Right renal pelvis (tissue), 4 donors: ENCODE data around the gene PAIP1. TPM values are rescaled to one million over a fixed set of nuclear protein-coding genes. Genes with fewer than 3 reads are reported as not detected.
"Not testable (repeated sequence)": the region's sequence is repeated elsewhere in the genome, so short reads cannot be mapped to it uniquely, and the experiment has no call there.

ENCODE experiments used
- DNase-seq, 4 donors: peaks; one replicate each; pipeline ENCODE4 v3.0.0-alpha.2; 2013; ENCODE audit warnings: low read depth in 4 of 4, low spot score in 3 of 4, missing footprints in 1 of 4
- polyA plus RNA-seq, 4 donors: library from polyadenylated mRNA; unstranded; fragments of 120-200 nt; gene quantifications; one replicate each; pipeline ENCODE4 v1.2.1, GENCODE V29; 2013; ENCODE audit not compliant: insufficient read length in 4 of 4

Gene PAIP1, protein sequence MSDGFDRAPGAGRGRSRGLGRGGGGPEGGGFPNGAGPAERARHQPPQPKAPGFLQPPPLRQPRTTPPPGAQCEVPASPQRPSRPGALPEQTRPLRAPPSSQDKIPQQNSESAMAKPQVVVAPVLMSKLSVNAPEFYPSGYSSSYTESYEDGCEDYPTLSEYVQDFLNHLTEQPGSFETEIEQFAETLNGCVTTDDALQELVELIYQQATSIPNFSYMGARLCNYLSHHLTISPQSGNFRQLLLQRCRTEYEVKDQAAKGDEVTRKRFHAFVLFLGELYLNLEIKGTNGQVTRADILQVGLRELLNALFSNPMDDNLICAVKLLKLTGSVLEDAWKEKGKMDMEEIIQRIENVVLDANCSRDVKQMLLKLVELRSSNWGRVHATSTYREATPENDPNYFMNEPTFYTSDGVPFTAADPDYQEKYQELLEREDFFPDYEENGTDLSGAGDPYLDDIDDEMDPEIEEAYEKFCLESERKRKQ
- polyA plus RNA-seq = 100 to 1,000 TPM; 156 to 178 (median 172) TPM

DNA sequence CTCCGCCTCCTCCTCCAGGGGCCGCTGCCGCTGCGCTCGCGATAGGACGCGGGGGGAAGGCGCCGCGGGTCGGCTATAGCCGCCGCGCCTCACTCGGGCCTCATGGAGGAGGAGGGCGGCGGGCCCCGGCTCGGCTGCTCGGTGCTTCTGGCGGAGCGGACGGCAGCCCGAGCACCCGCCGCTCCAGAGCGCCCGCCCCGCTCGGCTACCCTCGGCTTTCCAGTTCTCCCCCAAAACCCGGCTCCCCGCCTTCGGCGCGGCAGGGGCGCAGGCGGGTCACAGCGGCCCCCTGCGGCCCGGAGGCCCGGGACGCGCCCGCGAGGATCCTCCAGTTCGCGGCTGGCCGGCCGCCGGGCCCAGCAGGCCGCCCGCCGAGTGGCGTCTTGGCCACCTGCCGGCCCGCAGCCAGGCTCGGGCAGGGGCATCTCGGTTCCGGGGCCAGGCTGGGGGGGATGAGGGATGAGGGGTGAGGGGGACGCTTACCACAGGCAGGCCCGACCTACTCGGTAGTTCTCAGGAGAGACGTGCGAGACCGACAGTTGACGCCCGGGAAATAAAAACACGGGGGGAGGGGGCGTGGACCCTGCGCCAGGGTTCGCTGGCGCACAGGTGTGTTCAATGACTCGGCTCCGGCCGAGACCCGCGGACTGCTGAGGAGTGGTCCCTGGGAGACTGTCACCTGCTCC lies at the start of gene PAIP1:
PAIP1 (minus strand) TSS at position 221 of the 686 bp plus-strand sequence. CDS start 231 bp downstream, outside the sequence.
- DNase-seq = peak; percentile 57 to 77 (median 72)

DNA sequence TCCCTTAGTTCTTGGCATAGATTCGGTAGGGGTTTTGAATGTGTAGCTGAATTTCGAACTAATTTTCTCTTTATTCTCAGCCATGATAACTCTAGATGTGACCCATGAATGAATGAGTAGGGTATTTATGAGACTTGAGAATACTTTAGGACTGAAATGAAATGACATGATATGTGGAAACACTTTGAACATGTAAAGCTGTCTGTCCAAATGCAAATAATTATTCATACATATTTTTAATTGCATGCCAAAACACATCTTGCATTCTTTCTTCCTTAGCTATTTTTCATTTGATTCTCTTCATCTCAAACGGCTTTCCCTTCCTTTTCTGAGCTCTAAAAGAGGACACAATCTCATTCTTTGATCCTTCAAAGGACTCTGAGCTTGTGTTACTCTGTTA lies 49.5 kb upstream of the PAIP1 start:
- no peak for DNase-seq

DNA sequence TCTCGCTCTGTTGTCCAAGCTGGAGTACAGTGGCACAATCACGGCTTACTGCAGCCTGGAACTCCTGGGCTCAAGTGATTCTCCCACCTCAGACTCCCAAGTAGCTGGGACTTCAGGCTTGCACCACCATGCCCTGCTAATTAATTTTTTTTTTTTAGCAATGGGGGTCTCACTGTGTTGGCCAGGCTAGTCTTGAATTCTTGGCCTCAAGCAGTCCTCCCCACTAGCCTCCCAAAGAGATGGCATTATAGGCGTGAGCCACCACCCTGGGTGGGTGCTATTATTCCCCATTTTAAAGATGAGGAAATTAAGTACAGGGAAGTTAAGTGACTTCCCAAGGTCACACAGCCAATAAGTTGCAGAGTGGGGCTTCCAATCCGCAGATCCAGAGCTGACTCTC lies 47.8 kb upstream of the PAIP1 start:
- no peak for DNase-seq

DNA sequence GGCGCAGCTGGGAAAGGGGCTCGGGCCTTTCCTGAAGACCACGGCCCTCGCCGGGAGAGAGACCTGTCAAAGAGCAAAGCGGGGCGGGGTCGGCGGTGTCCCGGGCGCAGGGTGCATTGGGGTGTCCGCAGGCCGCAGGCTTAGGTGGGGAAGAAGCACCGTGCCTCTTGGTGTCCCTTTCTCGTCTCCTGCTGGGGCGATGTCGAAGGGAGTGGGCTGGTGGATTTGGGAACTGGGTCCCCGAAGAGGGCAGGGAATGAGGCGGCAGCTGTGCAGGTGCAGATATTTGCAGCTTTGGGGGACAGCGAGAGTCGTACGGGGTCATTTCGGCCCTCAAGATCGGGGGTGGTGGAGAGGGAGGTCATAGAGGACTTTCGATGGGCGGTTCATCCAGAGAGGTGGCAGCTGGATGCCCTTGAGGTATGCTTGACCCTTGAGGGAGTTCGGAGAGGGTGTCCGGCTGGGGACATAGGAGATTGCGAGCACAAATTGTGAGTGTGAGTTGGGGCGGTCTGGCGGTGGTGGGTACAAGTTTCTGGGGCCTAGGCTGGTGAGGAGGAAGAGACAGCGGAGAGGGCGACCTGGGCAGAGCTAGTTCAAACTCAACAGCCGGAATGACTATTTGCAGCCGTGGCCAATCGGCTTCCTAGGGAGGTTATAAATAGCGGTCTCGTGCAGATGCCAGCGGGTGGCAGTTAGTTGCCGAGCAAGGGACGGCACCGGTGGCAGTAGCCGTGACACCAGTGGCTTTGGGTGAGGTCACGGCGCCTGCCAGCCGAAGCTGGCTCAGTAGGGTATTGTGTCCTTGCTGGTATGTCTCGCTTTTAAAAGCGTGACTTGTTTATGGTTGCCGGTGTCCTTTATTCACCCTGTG lies 46.7 kb upstream of the PAIP1 start:
- DNase-seq = peak; percentile 18 to 48 (median 29)

DNA sequence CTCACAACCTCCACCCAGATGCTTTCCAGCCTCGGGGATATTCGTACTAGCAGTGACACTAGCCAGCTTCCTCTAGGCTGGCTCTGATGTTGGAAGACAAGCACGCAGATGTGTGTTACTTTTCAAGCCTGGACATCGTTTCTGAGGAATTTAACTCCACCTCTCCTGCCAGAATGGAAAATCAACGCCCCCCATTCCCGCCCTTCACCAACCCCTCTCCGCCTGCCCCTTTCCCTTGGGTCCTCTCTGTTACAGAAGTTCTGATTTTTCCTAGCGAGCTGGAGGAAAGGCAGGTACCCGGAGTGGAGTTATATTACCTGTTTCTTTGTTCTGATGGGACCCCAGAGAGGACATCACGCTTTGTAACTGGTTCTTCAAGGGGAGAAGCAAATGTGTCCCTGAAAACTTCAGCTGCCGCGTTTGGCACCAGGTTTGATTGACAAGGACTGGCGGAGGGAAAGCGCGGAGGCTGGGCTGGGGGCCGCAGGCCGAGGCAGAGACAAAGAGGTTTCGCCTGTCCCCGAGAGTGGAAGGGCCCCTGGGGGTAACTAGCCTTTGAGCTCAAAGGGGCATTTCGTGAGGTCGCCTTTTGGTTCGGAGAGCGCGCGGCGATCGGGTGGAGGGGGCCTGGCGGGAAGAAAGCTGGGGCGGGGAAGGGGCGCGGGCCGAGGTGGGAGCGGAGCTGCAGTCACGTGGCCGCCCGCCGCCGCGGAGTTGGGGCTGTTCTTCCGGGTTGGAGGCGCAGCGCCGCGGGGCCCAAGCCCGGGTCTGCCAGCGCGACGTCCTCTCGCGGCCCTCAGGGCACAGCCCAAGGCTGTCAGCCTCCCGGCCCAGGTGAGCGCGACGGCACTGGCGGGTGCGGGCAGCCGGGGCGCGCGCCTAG lies 45.8 kb upstream of the PAIP1 start, which contains the start of gene NNT:
NNT (plus strand) TSS at position 720 of the 883 bp plus-strand sequence. CDS start 6,016 bp downstream, outside the sequence.
- peak; percentile 32 to 63 (median 50) for DNase-seq

DNA sequence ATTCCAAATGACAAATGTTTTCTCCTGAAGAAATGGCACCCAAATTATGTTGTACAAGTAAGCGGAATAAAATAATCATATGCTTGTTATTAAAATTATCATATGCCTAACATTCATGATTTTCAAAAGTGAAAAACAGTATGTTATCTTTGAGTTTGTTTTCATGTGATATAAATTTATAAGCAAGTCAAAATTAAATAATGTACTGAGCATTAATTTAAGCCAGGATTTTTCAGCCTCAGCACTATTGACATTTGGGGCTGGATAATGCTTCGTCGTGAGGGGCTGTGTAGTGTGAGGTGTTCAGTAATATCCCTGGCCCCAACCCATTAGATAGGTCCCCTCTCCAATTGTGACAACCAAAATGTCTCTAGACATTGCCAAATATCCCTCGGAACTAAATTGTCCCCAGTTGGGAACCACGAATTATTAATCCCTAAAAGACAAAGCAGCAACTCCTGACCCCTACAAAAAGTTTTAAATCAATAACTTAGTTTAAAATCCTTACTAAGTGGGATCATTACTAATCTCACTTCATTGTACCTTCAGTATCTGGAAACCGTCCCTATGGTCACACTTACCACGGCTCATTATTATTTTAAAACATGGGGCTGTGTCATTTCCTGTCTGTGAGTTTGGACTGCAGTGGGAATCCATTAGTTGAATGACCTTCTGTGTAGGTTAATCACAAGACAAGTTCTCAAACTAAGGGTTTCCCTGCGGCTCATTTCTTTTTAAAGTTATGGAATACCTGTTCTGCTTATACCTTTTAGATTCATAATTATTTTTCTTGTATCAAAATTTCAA lies 44.8 kb upstream of the PAIP1 start:
- peak in 2 of 4 donors; percentile 10 to 12 for DNase-seq

DNA sequence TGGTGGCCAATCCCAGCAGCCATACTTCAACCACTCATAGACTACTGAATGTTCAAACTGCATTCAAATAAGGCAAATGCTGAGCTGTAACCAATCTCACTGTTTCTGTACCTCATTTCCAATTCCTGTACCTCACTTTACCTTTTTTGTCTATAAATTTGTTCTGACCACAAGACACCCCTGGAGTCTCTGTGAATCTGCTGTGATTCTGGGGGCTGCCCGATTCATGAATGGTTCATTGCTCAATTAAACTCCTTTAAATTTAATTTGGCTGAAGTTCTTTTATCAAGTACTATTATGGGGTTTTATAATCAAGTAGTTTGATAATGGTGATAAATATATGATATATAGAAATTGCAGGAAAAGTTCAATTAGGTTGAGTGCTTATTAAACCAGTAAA lies 42.0 kb upstream of the PAIP1 start:
- not testable (repeated sequence) for DNase-seq

DNA sequence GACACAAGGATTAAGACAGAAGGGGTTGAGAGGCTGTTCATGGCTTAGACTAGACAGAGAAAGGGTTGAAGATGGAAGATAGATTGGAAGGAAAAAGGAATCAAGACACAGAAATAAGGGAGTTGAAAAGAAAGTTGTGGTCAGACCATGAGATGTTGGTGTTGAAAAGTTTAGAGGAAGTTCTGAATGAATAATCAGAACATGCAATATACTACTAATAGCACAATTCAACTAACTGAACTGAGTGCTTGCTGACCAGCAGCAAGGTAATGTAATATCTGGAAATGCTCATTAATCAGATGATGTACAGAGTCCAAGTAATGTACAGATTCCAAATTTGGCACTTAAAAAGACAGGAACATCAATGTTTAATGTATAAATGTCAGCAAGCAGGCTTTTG lies 35.5 kb upstream of the PAIP1 start:
- no peak for DNase-seq

DNA sequence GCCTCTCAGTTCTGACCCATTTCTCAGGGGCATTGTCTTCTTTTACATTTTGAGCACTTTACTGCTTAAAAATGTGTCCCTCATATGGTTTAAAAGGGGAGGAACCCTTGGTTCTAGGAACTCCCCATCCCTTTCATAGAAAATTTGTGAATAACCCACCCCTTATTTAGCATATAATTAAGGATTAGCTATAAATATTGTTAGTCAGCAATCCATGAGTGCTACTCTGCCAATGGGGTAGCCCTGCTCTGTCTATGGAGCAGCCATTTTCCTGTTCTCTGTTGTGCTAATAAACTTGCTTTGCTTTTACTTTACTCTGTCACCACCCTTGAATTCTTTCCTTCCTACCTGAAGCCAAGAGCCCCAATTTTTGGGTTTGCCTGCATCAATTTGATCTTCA lies 33.8 kb upstream of the PAIP1 start:
- no peak for DNase-seq

DNA sequence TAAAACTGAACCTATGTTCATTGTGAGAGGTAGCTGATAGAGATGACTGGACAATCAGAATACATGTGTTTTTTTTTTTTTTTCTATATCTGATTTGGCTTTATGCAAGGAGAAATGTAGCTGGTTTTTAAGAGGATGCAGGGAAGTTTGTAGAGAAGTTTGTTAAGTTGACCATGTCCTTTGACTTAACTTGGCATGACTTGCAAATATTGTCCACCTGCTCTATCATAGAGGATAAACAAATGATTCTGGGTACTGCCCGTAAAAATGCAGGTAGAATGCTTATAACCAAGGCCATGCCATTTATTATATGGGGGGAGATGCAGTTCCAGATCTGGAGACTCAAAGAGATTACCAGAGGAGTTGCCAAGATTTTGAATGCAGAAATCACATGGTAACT lies 32.4 kb upstream of the PAIP1 start:
- DNase-seq = no peak

DNA sequence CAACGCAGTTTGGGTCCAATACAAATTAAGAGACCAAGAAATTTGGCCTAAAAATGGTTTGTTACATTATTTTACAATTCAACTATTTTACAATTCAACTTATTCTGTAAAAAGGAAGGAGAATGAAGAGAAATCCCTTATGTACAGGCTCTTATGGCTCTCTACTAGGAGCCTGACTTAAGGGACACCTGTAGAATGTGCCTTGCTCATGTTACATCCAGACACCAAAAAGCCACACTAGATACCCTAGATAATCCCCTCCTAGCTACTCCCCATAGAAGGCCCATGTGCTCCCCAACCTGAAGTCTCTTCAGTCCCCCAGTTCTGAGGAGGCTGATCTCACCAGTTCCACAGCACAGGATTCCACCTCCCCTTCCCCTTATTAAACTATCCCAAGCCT lies 32.0 kb upstream of the PAIP1 start:
- no peak for DNase-seq

DNA sequence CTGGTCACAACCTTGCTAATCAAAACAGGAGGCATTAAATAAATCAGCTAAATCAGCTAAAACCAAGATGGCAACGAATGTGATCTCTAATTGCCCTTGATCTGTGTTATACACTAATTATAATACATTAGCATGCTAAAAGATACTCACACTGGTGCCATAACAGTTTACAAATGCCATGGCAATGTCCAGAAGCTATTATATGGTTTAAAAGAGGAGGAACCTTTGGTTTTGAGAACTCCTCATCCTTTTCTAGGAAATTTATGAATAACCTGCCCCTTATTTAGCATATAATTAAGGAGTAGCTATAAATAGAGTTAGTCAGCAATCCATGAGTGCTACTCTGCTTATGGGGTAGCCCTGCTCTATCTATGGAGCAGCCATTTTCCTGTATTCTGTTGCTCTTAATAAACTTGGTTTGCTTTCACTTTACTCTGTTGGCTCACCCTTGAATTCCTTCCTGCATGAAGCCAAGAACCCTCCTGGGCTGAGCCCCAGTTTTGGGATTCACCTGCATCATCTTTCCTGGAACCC lies 27.4 kb upstream of the PAIP1 start:
- DNase-seq = no peak

DNA sequence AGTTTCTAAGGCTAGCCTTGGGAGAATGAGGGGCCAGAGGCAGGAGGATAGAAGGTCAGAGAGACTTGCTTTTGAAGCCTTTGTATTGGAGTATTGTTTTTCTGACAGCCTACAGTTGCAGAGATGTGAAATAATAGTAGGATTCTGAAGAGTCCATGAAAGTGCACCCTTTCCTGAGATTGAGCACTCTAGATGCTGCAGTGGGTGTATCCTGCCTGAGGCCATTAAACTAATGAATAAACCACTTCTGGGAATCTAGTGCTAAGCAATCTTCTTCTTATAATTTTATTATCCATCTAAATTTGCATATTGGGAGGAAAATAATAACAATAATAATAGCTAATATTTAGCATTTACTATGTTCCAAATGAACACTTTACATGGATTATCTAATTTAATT lies 26.8 kb upstream of the PAIP1 start:
- DNase-seq = no peak

DNA sequence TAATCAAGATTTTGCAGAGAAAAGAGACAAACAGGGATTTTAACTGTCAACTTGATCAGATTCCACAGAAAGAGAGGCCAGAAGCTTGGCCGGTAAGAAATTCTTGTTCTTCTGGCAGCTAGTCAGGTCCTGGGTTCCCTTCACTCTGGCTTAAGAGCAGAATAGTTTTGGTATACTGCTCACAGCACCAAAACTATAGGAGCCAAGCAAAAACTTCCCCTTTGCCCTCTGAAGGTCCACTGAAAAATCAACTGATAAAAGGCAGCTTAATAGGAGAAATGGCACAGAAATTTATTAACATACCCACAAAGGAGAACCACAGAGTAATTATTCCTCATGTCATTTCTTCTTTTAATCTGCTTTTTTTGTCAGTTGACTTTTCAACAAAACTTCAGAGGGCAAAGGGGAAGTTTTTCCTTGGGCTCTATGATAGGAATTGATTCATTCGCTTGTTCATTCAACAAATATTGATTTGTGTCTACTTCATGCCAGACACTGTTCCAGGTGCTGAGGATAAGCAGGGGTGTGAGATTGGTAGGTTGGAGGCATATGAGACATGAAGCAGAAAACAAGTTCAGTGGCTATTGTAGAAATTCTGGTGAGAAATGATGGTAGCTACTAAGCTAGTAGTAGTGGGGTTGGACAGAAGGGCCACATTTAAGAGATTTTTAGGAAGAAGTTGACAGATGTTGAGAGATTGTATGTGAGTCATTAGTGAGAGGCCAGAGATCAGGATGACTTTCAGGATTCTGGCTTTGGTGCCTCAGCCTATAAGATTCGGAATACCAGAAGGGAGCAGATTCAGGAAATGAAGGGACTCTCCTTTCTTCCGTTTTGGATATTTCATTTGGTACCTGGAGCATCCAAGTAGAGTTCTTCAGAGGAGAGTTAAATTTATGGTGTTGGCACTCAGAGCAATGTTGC lies 25.5 kb upstream of the PAIP1 start:
- DNase-seq = no peak

DNA sequence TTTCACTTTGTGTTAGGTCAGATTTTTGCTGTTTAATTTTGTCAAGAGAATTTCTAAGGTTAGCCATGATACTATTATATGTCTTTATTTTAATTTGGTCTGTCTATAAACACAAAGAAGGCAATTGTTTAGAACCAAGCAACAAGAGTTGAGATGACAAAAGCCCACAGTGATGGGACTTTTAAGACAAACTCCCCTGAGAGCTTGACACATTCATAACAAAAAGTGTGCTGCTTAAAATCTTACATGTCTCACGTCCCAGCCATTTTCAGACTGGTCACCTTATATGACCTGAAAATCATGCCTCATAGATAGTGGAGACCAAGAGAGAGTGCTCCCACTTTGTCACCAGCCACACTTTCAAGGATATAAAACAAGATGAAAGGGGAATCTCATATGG lies 24.5 kb upstream of the PAIP1 start:
- DNase-seq = no peak

DNA sequence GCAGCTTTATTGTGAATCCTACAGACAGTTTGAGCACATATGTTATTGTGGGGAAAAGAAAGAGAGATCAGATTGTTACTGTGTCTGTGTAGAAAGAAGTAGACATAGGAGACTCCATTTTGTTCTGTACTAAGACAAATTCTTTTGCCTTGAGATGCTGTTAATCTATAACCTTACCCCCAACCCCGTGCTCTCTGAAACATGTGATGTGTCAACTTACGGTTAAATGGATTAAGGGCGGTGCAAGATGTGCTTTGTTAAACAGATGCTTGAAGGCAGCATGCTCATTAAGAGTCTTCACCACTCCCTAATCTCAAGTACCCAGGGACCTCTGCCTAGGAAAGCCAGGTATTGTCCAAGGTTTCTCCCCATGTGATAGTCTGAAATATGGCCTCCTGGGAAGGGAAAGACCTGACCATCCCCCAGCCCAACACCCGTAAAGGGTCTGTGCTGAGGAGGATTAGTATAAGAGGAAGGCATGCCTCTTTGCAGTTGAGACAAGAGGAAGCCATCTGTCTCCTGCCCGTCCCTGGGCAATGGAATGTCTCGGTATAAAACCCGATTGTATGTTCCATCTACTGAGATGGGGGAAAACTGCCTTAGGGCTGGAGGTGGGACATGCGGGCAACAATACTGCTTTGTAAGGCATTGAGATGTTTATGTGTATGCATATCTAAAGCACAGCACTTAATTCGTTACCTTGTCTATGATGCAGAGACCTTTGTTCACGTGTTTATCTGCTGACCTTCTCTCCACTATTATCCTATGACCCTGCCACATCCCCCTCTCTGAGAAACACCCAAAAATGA lies 23.7 kb upstream of the PAIP1 start:
- DNase-seq = not testable (repeated sequence)

DNA sequence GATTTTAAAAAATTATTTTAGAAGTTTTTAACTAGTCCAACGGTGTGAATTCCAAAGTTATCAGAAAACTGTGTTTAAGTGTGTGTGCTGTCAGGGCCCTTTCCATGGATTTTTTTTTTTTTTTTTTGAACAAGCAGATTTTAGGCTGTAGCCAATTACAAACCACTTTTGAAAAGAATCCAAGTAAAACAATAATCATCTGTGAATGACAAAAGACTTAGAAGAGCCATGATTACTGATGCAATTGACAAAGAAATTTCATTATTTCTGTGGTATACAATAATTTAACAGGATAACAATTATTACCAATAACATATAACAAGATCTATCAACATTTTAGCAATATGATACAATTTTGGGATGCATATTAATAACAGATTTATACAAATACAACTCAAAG lies 16.2 kb upstream of the PAIP1 start:
- DNase-seq = no peak
